Sigmoid colon (tissue), 4 donors: ENCODE results near the gene EEF2.

Experiments
- EP300 ChIP-seq, 4 donors: sonication (generic); formaldehyde crosslinking; IDR thresholded peaks; one replicate each; pipeline ENCODE4 v1.6.1; 2017; ENCODE audit warnings: antibody characterized with exemption in 4 of 4
- POLR2AphosphoS5 ChIP-seq, 4 donors: sonication (generic); formaldehyde crosslinking; IDR thresholded peaks; one replicate each; pipeline ENCODE4 v1.6.1; 2017; ENCODE audit warnings: antibody characterized with exemption in 4 of 4
- TF ChIP-seq, protein P1 (sequence below), 4 experiments: fragments of 450-650 bp in 3 of 4; fragments of 200-600 bp in 1 of 4; IDR thresholded peaks; one replicate each; pipeline ENCODE4 v1.5.1; 2016 to 2019; ENCODE audit warnings: antibody characterized with exemption in 4 of 4, mild to moderate bottlenecking in 3 of 4, moderate library complexity in 2 of 4

DNA sequence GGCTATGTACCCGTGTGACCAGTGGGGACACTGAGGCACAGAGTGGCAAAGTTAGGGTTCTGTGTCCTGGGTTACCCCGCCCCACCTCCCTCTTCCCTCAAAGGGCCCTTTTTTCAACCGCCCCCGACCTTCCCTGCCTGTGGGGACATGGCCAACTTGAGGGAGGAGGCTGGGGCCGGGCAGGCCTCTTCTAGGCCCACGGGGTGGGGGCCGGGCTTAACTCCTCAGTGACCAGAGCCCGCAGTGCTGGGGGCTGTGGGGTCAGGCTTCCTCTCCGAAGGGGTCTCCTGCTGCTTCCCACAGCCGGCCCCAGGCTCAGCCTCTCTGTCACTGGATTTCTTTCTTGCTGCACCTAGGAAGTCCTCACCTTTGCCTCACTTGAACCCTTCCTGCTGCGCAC is 46.2 kb upstream of the EEF2 start:
- TF ChIP-seq, protein P1, sequence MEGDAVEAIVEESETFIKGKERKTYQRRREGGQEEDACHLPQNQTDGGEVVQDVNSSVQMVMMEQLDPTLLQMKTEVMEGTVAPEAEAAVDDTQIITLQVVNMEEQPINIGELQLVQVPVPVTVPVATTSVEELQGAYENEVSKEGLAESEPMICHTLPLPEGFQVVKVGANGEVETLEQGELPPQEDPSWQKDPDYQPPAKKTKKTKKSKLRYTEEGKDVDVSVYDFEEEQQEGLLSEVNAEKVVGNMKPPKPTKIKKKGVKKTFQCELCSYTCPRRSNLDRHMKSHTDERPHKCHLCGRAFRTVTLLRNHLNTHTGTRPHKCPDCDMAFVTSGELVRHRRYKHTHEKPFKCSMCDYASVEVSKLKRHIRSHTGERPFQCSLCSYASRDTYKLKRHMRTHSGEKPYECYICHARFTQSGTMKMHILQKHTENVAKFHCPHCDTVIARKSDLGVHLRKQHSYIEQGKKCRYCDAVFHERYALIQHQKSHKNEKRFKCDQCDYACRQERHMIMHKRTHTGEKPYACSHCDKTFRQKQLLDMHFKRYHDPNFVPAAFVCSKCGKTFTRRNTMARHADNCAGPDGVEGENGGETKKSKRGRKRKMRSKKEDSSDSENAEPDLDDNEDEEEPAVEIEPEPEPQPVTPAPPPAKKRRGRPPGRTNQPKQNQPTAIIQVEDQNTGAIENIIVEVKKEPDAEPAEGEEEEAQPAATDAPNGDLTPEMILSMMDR (IDR thresholded peaks at IDR 0.05), result no peak
- no peak for TF ChIP-seq EP300 (IDR thresholded peaks at IDR 0.05)
- no peak for TF ChIP-seq POLR2AphosphoS5 (IDR thresholded peaks at IDR 0.05)
